Vagina (tissue), 2 donors: ENCODE measurements around the gene STON2. TPM values are rescaled to one million over a fixed set of nuclear protein-coding genes. Genes with fewer than 3 reads are reported as not detected.
A peak's percentile ranks its signal among the peaks of the same experiment; 100 is the strongest.

Experiments used
- DNase-seq, 2 donors: peaks; one replicate each; pipeline ENCODE4 v3.0.0-alpha.2; 2017; ENCODE audit errors: extremely low spot score in 2 of 2
- H3K27ac ChIP-seq: fragments of 200-600 bp; sonication (generic); one replicate; pipeline ENCODE4 v1.5.1; 2019
- H3K27me3 ChIP-seq: fragments of 200-600 bp; sonication (generic); one replicate; pipeline ENCODE4 v1.5.1; 2019
- H3K36me3 ChIP-seq, 2 donors: fragments of 200-600 bp; sonication (generic); one replicate each; pipeline ENCODE4 v1.5.1; 2017 to 2019
- H3K4me1 ChIP-seq: fragments of 200-600 bp; sonication (generic); one replicate; pipeline ENCODE4 v1.5.1; 2019
- H3K4me3 ChIP-seq, 2 donors: fragments of 200-600 bp; sonication (generic); 1 replicate in 1 of 2; 2 replicates in 1 of 2; pipeline ENCODE4 v1.5.1; 2016 to 2019
- H3K9me3 ChIP-seq: fragments of 200-600 bp; sonication (generic); one replicate; pipeline ENCODE4 v1.5.1; 2019
- POLR2A ChIP-seq, 2 donors: fragments of 450-650 bp; IDR thresholded peaks; one replicate each; pipeline ENCODE4 v1.6.1; 2017; ENCODE audit warnings: antibody characterized with exemption in 2 of 2, mild to moderate bottlenecking in 2 of 2, moderate library complexity in 2 of 2
- POLR2AphosphoS5 ChIP-seq, 2 donors: sonication (generic); formaldehyde crosslinking; IDR thresholded peaks; one replicate each; pipeline ENCODE4 v1.9.0; 2017; ENCODE audit warnings: antibody characterized with exemption in 2 of 2, mild to moderate bottlenecking in 2 of 2, low read depth in 1 of 2; ENCODE audit not compliant: insufficient read depth in 1 of 2
- intact Hi-C: fragments of 100-400 bp; cut with DNase I; formaldehyde crosslinking; loops from one replicate; pipeline ENCODE4 v1.15.1; 2023
- total RNA-seq: library from RNA; depleted of rRNA; stranded (reverse); fragments of >200 nt; gene quantifications from one replicate; pipeline ENCODE4 v1.2.3, GENCODE V29; 2016
- TF ChIP-seq, protein P1 (sequence below), 3 experiments: fragments of 450-650 bp in 2 of 3; fragments of 200-600 bp in 1 of 3; sonication (generic) in 1 of 3; IDR thresholded peaks; one replicate each; pipeline ENCODE4 v1.5.1; 2017 to 2019; ENCODE audit warnings: antibody characterized with exemption in 3 of 3, mild to moderate bottlenecking in 2 of 3, moderate library complexity in 2 of 3

Gene STON2
- total RNA-seq, 1 donor from 2014 or later: 39.8 TPM

GRCh38 chr14:81412779-81413178 is 12.7 kb upstream of the STON2 start:
- Histone ChIP-seq H3K9me3 (no peaks in the 10 kb centered on the region), H3K27me3 (no peaks in the 10 kb centered on the region), H3K4me1 (no peaks in the 10 kb centered on the region), H3K27ac (no peak overlapping the region), H3K4me3 (no peak overlapping the region), H3K36me3 (no peaks in the 10 kb centered on the region)
- no peak for DNase-seq
- intact Hi-C loops: no loop called here
- TF ChIP-seq POLR2AphosphoS5 (IDR thresholded peaks at IDR 0.05; ENCODE audit: insufficient read depth in 1 of 2, low read depth in 1 of 2): no peak
- no peak for TF ChIP-seq POLR2A (IDR thresholded peaks at IDR 0.05)
- TF ChIP-seq, protein P1, sequence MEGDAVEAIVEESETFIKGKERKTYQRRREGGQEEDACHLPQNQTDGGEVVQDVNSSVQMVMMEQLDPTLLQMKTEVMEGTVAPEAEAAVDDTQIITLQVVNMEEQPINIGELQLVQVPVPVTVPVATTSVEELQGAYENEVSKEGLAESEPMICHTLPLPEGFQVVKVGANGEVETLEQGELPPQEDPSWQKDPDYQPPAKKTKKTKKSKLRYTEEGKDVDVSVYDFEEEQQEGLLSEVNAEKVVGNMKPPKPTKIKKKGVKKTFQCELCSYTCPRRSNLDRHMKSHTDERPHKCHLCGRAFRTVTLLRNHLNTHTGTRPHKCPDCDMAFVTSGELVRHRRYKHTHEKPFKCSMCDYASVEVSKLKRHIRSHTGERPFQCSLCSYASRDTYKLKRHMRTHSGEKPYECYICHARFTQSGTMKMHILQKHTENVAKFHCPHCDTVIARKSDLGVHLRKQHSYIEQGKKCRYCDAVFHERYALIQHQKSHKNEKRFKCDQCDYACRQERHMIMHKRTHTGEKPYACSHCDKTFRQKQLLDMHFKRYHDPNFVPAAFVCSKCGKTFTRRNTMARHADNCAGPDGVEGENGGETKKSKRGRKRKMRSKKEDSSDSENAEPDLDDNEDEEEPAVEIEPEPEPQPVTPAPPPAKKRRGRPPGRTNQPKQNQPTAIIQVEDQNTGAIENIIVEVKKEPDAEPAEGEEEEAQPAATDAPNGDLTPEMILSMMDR (IDR thresholded peaks at IDR 0.05): no peak

DNA sequence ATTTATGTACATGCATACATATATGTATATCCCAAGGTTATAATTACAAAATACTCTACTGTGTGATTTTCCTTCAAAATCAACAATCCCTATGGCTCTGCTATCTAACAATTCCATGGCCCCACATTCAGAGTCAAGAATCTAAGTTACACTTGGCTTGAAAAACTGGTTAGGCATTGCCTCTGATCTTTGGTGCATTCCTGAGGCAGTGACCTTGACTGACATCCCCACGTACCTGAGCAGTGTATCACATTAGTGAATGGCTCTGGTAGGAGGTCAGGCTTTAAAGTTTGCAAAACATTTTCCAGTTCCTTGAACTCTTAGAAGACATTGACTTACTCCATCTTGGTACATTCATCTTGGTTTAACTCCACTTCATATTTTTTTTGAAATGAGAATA is 8.5 kb upstream of the STON2 start:
- peaks cover 10% of the 10 kb centered on the region for H3K4me1 ChIP-seq
- DNase-seq: no peak
- no peaks in the 10 kb centered on the region for H3K9me3 ChIP-seq
- intact Hi-C loops: no loop called here
- no peak overlapping the region for H3K27ac ChIP-seq
- H3K36me3 ChIP-seq: no peaks in the 10 kb centered on the region
- H3K27me3 ChIP-seq: no peaks in the 10 kb centered on the region
- no peak overlapping the region for H3K4me3 ChIP-seq
- TF ChIP-seq POLR2A (IDR thresholded peaks at IDR 0.05): no peak
- no peak for TF ChIP-seq POLR2AphosphoS5 (IDR thresholded peaks at IDR 0.05; ENCODE audit: insufficient read depth in 1 of 2, low read depth in 1 of 2)
- TF ChIP-seq, protein P1 (IDR thresholded peaks at IDR 0.05): no peak

GRCh38 chr14:81406863-81407262 is 6.7 kb upstream of the STON2 start:
- H3K4me3 ChIP-seq: no peak overlapping the region
- intact Hi-C loops: no loop called here
- peaks cover 19% of the 10 kb centered on the region for H3K4me1 ChIP-seq
- no peak overlapping the region for H3K27ac ChIP-seq
- H3K36me3 ChIP-seq: no peaks in the 10 kb centered on the region
- H3K9me3 ChIP-seq: no peaks in the 10 kb centered on the region
- TF ChIP-seq, protein P1 (IDR thresholded peaks at IDR 0.05): no peak
- TF ChIP-seq POLR2A (IDR thresholded peaks at IDR 0.05) (no peak), POLR2AphosphoS5 (IDR thresholded peaks at IDR 0.05; ENCODE audit: insufficient read depth in 1 of 2, low read depth in 1 of 2) (no peak)
- H3K27me3 ChIP-seq: no peaks in the 10 kb centered on the region
- DNase-seq: no peak

DNA sequence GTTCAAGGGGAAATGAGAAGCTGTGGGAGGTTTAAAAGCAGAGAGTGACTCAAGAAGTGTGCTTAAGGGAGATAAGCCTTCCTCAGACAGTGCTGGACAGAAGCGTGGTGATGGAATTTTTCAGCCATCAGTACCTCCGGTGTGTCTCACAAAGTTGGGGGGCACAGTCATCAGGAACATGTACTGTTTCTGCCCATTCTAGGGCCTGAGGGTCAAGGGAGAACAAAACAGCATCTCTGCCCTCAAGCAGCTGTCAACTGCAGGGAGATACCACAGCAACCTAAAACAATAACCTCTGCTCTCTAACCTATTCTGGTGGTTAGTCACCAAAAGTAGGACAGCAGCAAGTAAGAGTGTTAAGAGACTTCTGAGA is 2.0 kb upstream of the STON2 start:
- Histone ChIP-seq H3K27ac (peak overlapping the region; percentile 40), H3K36me3 (no peaks in the 10 kb centered on the region), H3K27me3 (no peaks in the 10 kb centered on the region), H3K4me1 (peaks cover 46% of the 10 kb centered on the region), H3K4me3 (no peak overlapping the region), H3K9me3 (no peaks in the 10 kb centered on the region)
- DNase-seq: no peak
- TF ChIP-seq POLR2AphosphoS5 (IDR thresholded peaks at IDR 0.05; ENCODE audit: insufficient read depth in 1 of 2, low read depth in 1 of 2): no peak
- TF ChIP-seq POLR2A (IDR thresholded peaks at IDR 0.05): no peak
- TF ChIP-seq, protein P1 (IDR thresholded peaks at IDR 0.05): no peak
- intact Hi-C loops: no loop called here

GRCh38 chr14:81401420-81402122 is 1.4 kb upstream of the STON2 start:
- Histone ChIP-seq H3K4me1 (peaks cover 40% of the 10 kb centered on the region), H3K4me3 (no peak overlapping the region), H3K36me3 (no peaks in the 10 kb centered on the region), H3K27me3 (no peaks in the 10 kb centered on the region), H3K9me3 (no peaks in the 10 kb centered on the region), H3K27ac (peak overlapping the region; percentile 68)
- no peak for DNase-seq
- intact Hi-C loops: no loop called here
- TF ChIP-seq, protein P1 (IDR thresholded peaks at IDR 0.05): no peak
- TF ChIP-seq POLR2AphosphoS5 (IDR thresholded peaks at IDR 0.05; ENCODE audit: insufficient read depth in 1 of 2, low read depth in 1 of 2) (peak in 1 of 2 donors; percentile 66), POLR2A (IDR thresholded peaks at IDR 0.05) (no peak)
